Measurements from ENCODE around the gene PDE4D.

GRCh38 chr5:59712836-59713497 lies 180.6 kb downstream of the PDE4D start:
- TF ChIP-seq POLR2A (IDR thresholded peaks at IDR 0.05) (no peak), POLR2AphosphoS5 (IDR thresholded peaks at IDR 0.05) (no peak), CTCF (IDR thresholded peaks at IDR 0.05) (no peak)
